Hepatocyte (in vitro differentiated cells): ENCODE data around the gene WDR37. TPM values are rescaled to one million over a fixed set of nuclear protein-coding genes. Genes with fewer than 3 reads are reported as not detected.

Experiments used
- DNase-seq: peaks from one replicate; pipeline ENCODE4 v3.0.0-alpha.2; 2016; ENCODE audit warnings: low spot score
- H2AFZ ChIP-seq: fragments of 200-600 bp; sonication (generic); 2 replicates; pipeline ENCODE4 v1.6.0; 2016; ENCODE audit warnings: antibody characterized with exemption, mild to moderate bottlenecking
- H3K27ac ChIP-seq: fragments of 200-600 bp; sonication (generic); 2 replicates; pipeline ENCODE4 v1.5.1; 2016; ENCODE audit warnings: mild to moderate bottlenecking
- H3K27me3 ChIP-seq: fragments of 200-600 bp; sonication (generic); 2 replicates; pipeline ENCODE4 v1.6.1; 2016
- H3K36me3 ChIP-seq: fragments of 200-600 bp; sonication (generic); replicated peaks from 2 replicates; pipeline ENCODE4 v1.5.1; 2016; ENCODE audit warnings: low read depth; ENCODE audit not compliant: insufficient read depth
- H3K4me1 ChIP-seq: fragments of 200-600 bp; sonication (generic); 2 replicates; pipeline ENCODE4 v1.5.1; 2016; ENCODE audit warnings: mild to moderate bottlenecking, moderate library complexity; ENCODE audit not compliant: insufficient read depth
- H3K4me2 ChIP-seq: fragments of 200-600 bp; sonication (generic); 2 replicates; pipeline ENCODE4 v1.6.0; 2016
- H3K4me3 ChIP-seq: fragments of 200-600 bp; sonication (generic); 2 replicates; pipeline ENCODE4 v1.5.1; 2016; ENCODE audit warnings: mild to moderate bottlenecking
- H3K79me2 ChIP-seq: fragments of 200-600 bp; sonication (generic); 2 replicates; pipeline ENCODE4 v1.6.0; 2017; ENCODE audit warnings: mild to moderate bottlenecking
- H3K9me2 ChIP-seq: fragments of 200-600 bp; sonication (generic); replicated peaks from 2 replicates; pipeline ENCODE4 v1.6.0; 2017; ENCODE audit warnings: mild to moderate bottlenecking; ENCODE audit not compliant: insufficient read depth
- H3K9me3 ChIP-seq: fragments of 200-600 bp; sonication (generic); 2 replicates; pipeline ENCODE4 v1.5.1; 2016; ENCODE audit warnings: low read depth, mild to moderate bottlenecking
- H4K20me1 ChIP-seq: fragments of 200-600 bp; sonication (generic); 2 replicates; pipeline ENCODE4 v1.6.0; 2016; ENCODE audit warnings: mild to moderate bottlenecking; ENCODE audit not compliant: insufficient read depth, poor library complexity, severe bottlenecking
- CTCF ChIP-seq: fragments of 200-600 bp; sonication (generic); IDR thresholded peaks from 2 replicates; pipeline ENCODE4 v1.5.1; 2016; ENCODE audit warnings: antibody characterized with exemption, mild to moderate bottlenecking; ENCODE audit not compliant: poor library complexity
- EZH2 ChIP-seq: fragments of 200-600 bp; sonication (generic); IDR thresholded peaks from 2 replicates; pipeline ENCODE4 v1.6.1; 2016; ENCODE audit warnings: antibody characterized with exemption, mild to moderate bottlenecking, borderline replicate concordance
- EZH2phosphoT487 ChIP-seq: fragments of 200-600 bp; sonication (generic); IDR thresholded peaks from one replicate; pipeline ENCODE4 v1.6.1; 2018; ENCODE audit warnings: antibody characterized with exemption, mild to moderate bottlenecking, low read depth, moderate library complexity; ENCODE audit not compliant: unreplicated experiment, severe bottlenecking
- WGBS: methylation state at CpG from one replicate; pipeline ENCODE4 v1.1.6; 2016; ENCODE audit warnings: low lambda C conversion rate; ENCODE audit errors: missing lambda C conversion rate; 5-methylcytosine and 5-hydroxymethylcytosine counted together
- polyA plus RNA-seq: library from polyadenylated mRNA; unstranded; fragments of >200 nt; fragmentation: Nextera tagmentation; extraction: Ambion mirVana; gene quantifications from 2 replicates; pipeline ENCODE4 v1.2.1, GENCODE V29; 2016
- total RNA-seq: library from RNA; depleted of rRNA; stranded (reverse); fragments of >200 nt; gene quantifications from 2 replicates; pipeline ENCODE4 v1.2.3, GENCODE V29; 2014

The WDR37 gene
- total and polyA plus RNA-seq, 2 experiments from 2014 or later = 8.6 to 12.3 TPM

DNA sequence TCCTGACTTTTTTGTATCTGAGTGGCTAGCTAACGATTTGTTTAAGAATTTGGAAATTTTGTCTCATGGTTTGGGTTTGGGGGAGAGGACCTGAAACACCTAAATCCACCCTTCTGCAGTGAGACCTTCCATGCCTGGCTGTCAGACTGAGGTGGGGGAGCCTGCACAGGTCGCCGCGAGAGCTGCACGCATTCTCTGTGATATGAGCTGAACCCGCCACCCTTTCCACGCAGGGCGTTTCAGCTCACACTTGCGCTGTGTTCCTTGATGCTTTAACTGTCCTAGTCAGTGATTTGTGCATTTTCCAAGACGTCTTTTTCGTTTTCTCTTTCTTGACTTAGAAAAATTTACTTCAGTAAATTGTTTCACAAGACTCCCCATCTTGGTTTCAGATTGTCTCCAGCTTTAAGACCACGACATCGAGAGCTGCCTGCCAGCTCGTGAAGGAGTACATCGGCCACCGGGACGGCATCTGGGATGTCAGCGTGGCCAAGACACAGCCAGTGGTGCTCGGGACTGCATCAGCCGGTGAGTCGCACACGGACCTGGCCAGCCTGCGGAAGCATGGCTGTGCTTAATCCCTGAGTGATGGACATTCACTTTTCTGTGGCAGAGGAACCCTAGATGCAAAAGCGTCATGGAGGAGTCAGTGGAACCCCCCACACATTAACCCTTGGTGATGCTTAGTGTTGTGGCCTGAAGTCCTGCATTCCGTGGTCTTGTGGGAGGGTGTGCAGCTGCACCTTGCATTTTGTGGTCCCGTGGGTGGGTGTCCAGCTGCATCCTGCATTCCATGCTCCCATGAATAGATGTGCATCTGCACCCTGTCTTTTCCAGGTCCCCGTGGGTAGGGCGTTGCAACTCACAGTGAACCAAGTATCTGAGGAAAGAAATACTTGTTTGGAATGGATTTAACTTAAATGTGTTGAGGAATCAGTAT, 28.1 kb downstream of the WDR37 start:
- H3K4me3 ChIP-seq = no peak overlapping the region
- H4K20me1 ChIP-seq = no peaks in the 10 kb centered on the region
- H3K79me2 ChIP-seq = no peaks in the 10 kb centered on the region
- H3K9me3 ChIP-seq = no peaks in the 10 kb centered on the region
- H3K4me1 ChIP-seq = no peaks in the 10 kb centered on the region
- no peaks in the 10 kb centered on the region for H3K27me3 ChIP-seq
- no peak for DNase-seq
- H2AFZ ChIP-seq = no peak overlapping the region
- H3K9me2 ChIP-seq = no peaks in the 10 kb centered on the region
- H3K36me3 ChIP-seq = peaks cover 5% of the 10 kb centered on the region
- WGBS = 95% methylated on average over 28 of the region's 28 CpGs
- TF ChIP-seq EZH2phosphoT487 (no peak), CTCF (no peak), EZH2 (no peak)
- H3K4me2 ChIP-seq = no peak overlapping the region
- H3K27ac ChIP-seq = no peak overlapping the region

DNA sequence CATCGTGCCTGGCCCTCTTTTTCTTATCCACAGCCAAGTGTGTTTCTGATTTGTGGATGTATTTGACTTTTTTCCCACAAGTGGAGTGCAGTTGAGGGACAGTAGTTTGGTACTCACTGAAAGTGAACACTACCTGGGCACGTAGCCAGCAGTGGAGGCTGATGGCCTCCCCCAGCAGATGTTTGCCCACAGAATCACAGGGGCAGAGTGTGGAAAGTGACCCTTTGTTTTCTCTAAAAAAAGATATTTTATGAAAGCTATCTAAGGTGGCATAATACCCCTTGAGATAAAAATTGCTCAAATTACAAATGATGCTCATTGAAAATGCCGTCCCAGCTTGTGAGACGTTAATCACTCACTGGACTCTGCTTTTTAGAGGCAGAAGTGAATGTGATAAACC, 29.1 kb downstream of the WDR37 start:
- H3K4me3 ChIP-seq = no peak overlapping the region
- H3K79me2 ChIP-seq = no peaks in the 10 kb centered on the region
- no peak overlapping the region for H2AFZ ChIP-seq
- no peaks in the 10 kb centered on the region for H3K27me3 ChIP-seq
- TF ChIP-seq EZH2 (no peak), CTCF (no peak)
- H3K36me3 ChIP-seq = peaks cover under 1% of the 10 kb centered on the region
- no peaks in the 10 kb centered on the region for H4K20me1 ChIP-seq
- WGBS = 88% methylated on average over 4 of the region's 4 CpGs
- H3K9me3 ChIP-seq = no peaks in the 10 kb centered on the region
- no peak overlapping the region for H3K4me2 ChIP-seq
- no peak overlapping the region for H3K27ac ChIP-seq
- no peaks in the 10 kb centered on the region for H3K4me1 ChIP-seq
- no peak for DNase-seq
- H3K9me2 ChIP-seq = no peaks in the 10 kb centered on the region

GRCh38 chr10:1086787-1087186, 30.6 kb downstream of the WDR37 start:
- no peaks in the 10 kb centered on the region for H4K20me1 ChIP-seq
- WGBS = 96% methylated on average over 13 of the region's 13 CpGs

More at GRCh38 chr10:1086787-1087186, 30.6 kb downstream of the WDR37 start:
- Histone ChIP-seq H3K79me2 (no peaks in the 10 kb centered on the region), H3K36me3 (no peaks in the 10 kb centered on the region), H3K9me3 (no peaks in the 10 kb centered on the region), H3K9me2 (no peaks in the 10 kb centered on the region), H3K27me3 (no peaks in the 10 kb centered on the region), H3K27ac (no peak overlapping the region), H3K4me2 (no peak overlapping the region), H2AFZ (no peak overlapping the region), H3K4me1 (no peaks in the 10 kb centered on the region), H3K4me3 (no peak overlapping the region)
- DNase-seq = no peak
- TF ChIP-seq CTCF = no peak
- TF ChIP-seq EZH2phosphoT487 = no peak
- no peak for TF ChIP-seq EZH2
